SK-N-SH (cell line): Measurements from ENCODE around the gene ERMARD. TPM values are rescaled to one million over a fixed set of nuclear protein-coding genes. Genes with fewer than 3 reads are reported as not detected.
"Not testable (repeated sequence)": the region's sequence is repeated elsewhere in the genome, so short reads cannot be mapped to it uniquely, and the experiment has no call there.

ENCODE experiments used
- CTCF ChIA-PET: fragments of 300-600, 350-600 bp; formaldehyde crosslinking; extraction: SDS; loops from one replicate; lab custom pipeline; 2021; lab: Yijun Ruan, JAX
- POLR2A ChIA-PET: fragments of 350-600 bp; sonication (Branson Sonifier 250); formaldehyde crosslinking; extraction: SDS; loops from one replicate; lab custom pipeline; 2020; ENCODE audit warnings: antibody characterized with exemption, inconsistent platforms; lab: Yijun Ruan, JAX
- DNase-seq: peaks from one replicate; pipeline ENCODE4 v3.0.0; 2012
- H2AFZ ChIP-seq: fragments of 200-600 bp; sonication (generic); 2 replicates; pipeline ENCODE4 v1.8.1; 2016; ENCODE audit warnings: antibody characterized with exemption, mild to moderate bottlenecking, low read depth
- H3F3A ChIP-seq: fragments of 200-600 bp; sonication (generic); replicated peaks from 2 replicates; pipeline ENCODE3; 2016; ENCODE audit warnings: antibody characterized with exemption, mild to moderate bottlenecking; ENCODE audit not compliant: insufficient read depth
- H3K27ac ChIP-seq, 2 experiments: fragments of 200-500 bp in 1 of 2; fragments of 200-600 bp in 1 of 2; sonication (Bioruptor generic) in 1 of 2; sonication (generic), shearing (Covaris generic) in 1 of 2; 2 replicates each; pipeline versions ENCODE4 v1.5.1 to v1.6.1; 2014 to 2016; ENCODE audit warnings: low read depth in 2 of 2, inconsistent platforms in 1 of 2, low read length in 1 of 2, mild to moderate bottlenecking in 1 of 2, mixed read lengths in 1 of 2
- H3K27me3 ChIP-seq: fragments of 200-600 bp; sonication (generic), shearing (Covaris generic); 2 replicates; pipeline ENCODE4 v1.6.1; 2016; ENCODE audit warnings: mixed run types; ENCODE audit not compliant: insufficient read depth
- H3K36me3 ChIP-seq, 2 experiments: fragments of 200-500 bp in 1 of 2; fragments of 200-600 bp in 1 of 2; sonication (Bioruptor generic) in 1 of 2; sonication (generic) in 1 of 2; replicated peaks in 1 of 2; 2 replicates each; pipeline versions ENCODE3 to v1.5.1; 2014 to 2016; ENCODE audit warnings: low read length in 1 of 2, mild to moderate bottlenecking in 1 of 2; ENCODE audit not compliant: insufficient read depth in 2 of 2, control insufficient read depth in 1 of 2
- H3K4me1 ChIP-seq, 2 experiments: fragments of 200-500 bp in 1 of 2; fragments of 200-600 bp in 1 of 2; sonication (Bioruptor generic) in 1 of 2; sonication (generic), shearing (Covaris generic) in 1 of 2; 2 replicates each; pipeline versions ENCODE4 v1.5.1 to v1.6.1; 2014 to 2016; ENCODE audit warnings: low read depth in 1 of 2, low read length in 1 of 2, mixed run types in 1 of 2; ENCODE audit not compliant: insufficient read depth in 2 of 2, control insufficient read depth in 1 of 2
- H3K4me2 ChIP-seq: fragments of 200-600 bp; sonication (generic), shearing (Covaris generic); 2 replicates; pipeline ENCODE4 v1.6.1; 2017; ENCODE audit warnings: mixed run types
- H3K4me3 ChIP-seq, 2 experiments: fragments of 200-500 bp in 1 of 2; fragments of 200-600 bp in 1 of 2; sonication (Bioruptor generic) in 1 of 2; sonication (generic), shearing (Covaris generic) in 1 of 2; 2 replicates each; pipeline versions ENCODE4 v1.5.1 to v1.8.1; 2014 to 2016; ENCODE audit warnings: low read depth in 2 of 2, inconsistent platforms in 1 of 2, low read length in 1 of 2, mild to moderate bottlenecking in 1 of 2, mixed read lengths in 1 of 2, moderate library complexity in 1 of 2
- H3K79me2 ChIP-seq: fragments of 200-600 bp; sonication (generic); 2 replicates; pipeline ENCODE4 v1.8.1; 2017; ENCODE audit warnings: mild to moderate bottlenecking; ENCODE audit not compliant: insufficient read depth
- H3K9ac ChIP-seq: fragments of 200-600 bp; sonication (generic); 2 replicates; pipeline ENCODE4 v1.6.1; 2017; ENCODE audit warnings: mixed run types
- H3K9me2 ChIP-seq: fragments of 200-600 bp; sonication (generic); 2 replicates; pipeline ENCODE4 v1.6.1; 2017; ENCODE audit warnings: mixed run types
- H3K9me3 ChIP-seq: fragments of 200-600 bp; sonication (generic); 2 replicates; pipeline ENCODE4 v1.6.1; 2017; ENCODE audit warnings: mixed run types, mild to moderate bottlenecking, moderate library complexity
- H4K20me1 ChIP-seq: fragments of 200-600 bp; sonication (generic); 2 replicates; pipeline ENCODE4 v1.6.1; 2017; ENCODE audit warnings: mild to moderate bottlenecking, mixed run types; ENCODE audit not compliant: insufficient read depth
- EZH2phosphoT487 ChIP-seq: fragments of 200-600 bp; sonication (generic); IDR thresholded peaks from 2 replicates; pipeline ENCODE4 v1.6.1; 2017; ENCODE audit warnings: low read depth, mixed run types, mild to moderate bottlenecking, antibody characterized with exemption, moderate library complexity, borderline replicate concordance
- FOXJ3 ChIP-seq: sonication (generic); formaldehyde crosslinking; IDR thresholded peaks from 2 replicates; pipeline ENCODE4 v1.5.1; 2020; ENCODE audit warnings: mild to moderate bottlenecking, missing genetic modification reagents
- JUND ChIP-seq: IDR thresholded peaks from 2 replicates; pipeline ENCODE4 v1.4.0; 2012
- MXI1 ChIP-seq: IDR thresholded peaks from 2 replicates; pipeline ENCODE4 v1.6.1; 2012; ENCODE audit warnings: mild to moderate bottlenecking, low read depth, low read length, improper control_type of control experiment
- NFIC ChIP-seq: IDR thresholded peaks from 2 replicates; pipeline ENCODE4 v1.4.0; 2012; ENCODE audit warnings: borderline replicate concordance
- RAD21 ChIP-seq: IDR thresholded peaks from 2 replicates; pipeline ENCODE4 v1.6.1; 2012; ENCODE audit warnings: mild to moderate bottlenecking, low read length
- RXRA ChIP-seq: IDR thresholded peaks from 2 replicates; pipeline ENCODE4 v1.4.0; 2012; ENCODE audit warnings: low read depth, mild to moderate bottlenecking, borderline replicate concordance
- TAF1 ChIP-seq: IDR thresholded peaks from 2 replicates; pipeline ENCODE4 v1.6.1; 2012; ENCODE audit warnings: low read depth, mild to moderate bottlenecking, low read length, moderate library complexity, borderline replicate concordance
- WGBS: methylation state at CpG from one replicate; pipeline ENCODE4 v1.1.6; 2017; ENCODE audit warnings: low lambda C conversion rate; 5-methylcytosine and 5-hydroxymethylcytosine counted together
- polyA plus RNA-seq, 3 experiments: library from polyadenylated mRNA; depleted of rRNA; stranded (reverse); fragments of >200 nt; gene quantifications; 2 replicates each; pipeline ENCODE4 v1.2.3, GENCODE V29; 2012
- TF ChIP-seq, protein P1 (sequence below): fragments of 150-350 bp; IDR thresholded peaks from 2 replicates; pipeline ENCODE4 v1.6.1; 2016; ENCODE audit warnings: mild to moderate bottlenecking, low read depth, low read length
- TF ChIP-seq, protein P2 (sequence below): IDR thresholded peaks from 2 replicates; pipeline ENCODE4 v1.6.1; 2012; ENCODE audit warnings: mild to moderate bottlenecking, low read depth, low read length, moderate library complexity
- TF ChIP-seq, protein P3 (sequence below): IDR thresholded peaks from 2 replicates; pipeline ENCODE4; 2012
- TF ChIP-seq, protein P4 (sequence below): IDR thresholded peaks from 2 replicates; pipeline ENCODE4 v1.4.0; 2012; ENCODE audit warnings: low read depth, borderline replicate concordance

ERMARD gene
- polyA plus RNA-seq, 1 of the 3 experiments (the other 2 are of a cell fraction), result 43.2 TPM

DNA sequence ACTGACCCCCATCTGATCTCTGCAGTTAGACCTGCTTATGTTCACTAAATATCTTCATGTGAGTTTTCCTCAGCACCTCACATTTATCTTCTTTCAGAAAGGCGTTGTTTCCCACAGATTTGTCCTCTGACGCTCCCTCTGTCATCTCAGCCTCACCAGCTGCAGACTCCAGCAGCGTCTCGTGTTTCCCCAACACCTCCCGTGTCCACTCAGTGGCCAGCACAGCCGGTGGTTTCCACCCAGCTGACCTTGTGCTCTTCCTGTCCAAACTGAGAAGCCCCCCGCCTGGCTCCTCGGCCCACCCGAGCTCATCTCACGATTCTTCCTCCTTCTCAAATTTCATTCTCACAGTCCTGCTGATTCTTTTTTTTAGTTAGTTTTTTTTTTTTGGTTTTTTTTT lies 12.5 kb downstream of the ERMARD start:
- Histone ChIP-seq H3K4me1 (no peaks in the 10 kb centered on the region), H3K79me2 (no peaks in the 10 kb centered on the region), H3K27me3 (no peaks in the 10 kb centered on the region), H2AFZ (no peak overlapping the region), H3K4me2 (no peak overlapping the region), H3K27ac (no peak overlapping the region), H3K9ac (no peak overlapping the region), H3K9me3 (no peaks in the 10 kb centered on the region), H3K36me3 (peaks cover 41 to 50% of the 10 kb centered on the region in 2 experiments), H3F3A (no peaks in the 10 kb centered on the region), H3K9me2 (no peaks in the 10 kb centered on the region), H4K20me1 (no peaks in the 10 kb centered on the region), H3K4me3 (no peak overlapping the region)
- WGBS, result 95% methylated on average over 10 of the region's 10 CpGs
- TF ChIP-seq TAF1 (no peak), FOXJ3 (no peak), EZH2phosphoT487 (no peak), JUND (no peak), MXI1 (no peak), NFIC (no peak), RXRA (no peak), RAD21 (no peak)
- TF ChIP-seq, protein P1, sequence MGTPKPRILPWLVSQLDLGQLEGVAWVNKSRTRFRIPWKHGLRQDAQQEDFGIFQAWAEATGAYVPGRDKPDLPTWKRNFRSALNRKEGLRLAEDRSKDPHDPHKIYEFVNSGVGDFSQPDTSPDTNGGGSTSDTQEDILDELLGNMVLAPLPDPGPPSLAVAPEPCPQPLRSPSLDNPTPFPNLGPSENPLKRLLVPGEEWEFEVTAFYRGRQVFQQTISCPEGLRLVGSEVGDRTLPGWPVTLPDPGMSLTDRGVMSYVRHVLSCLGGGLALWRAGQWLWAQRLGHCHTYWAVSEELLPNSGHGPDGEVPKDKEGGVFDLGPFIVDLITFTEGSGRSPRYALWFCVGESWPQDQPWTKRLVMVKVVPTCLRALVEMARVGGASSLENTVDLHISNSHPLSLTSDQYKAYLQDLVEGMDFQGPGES, result no peak
- TF ChIP-seq, protein P2, sequence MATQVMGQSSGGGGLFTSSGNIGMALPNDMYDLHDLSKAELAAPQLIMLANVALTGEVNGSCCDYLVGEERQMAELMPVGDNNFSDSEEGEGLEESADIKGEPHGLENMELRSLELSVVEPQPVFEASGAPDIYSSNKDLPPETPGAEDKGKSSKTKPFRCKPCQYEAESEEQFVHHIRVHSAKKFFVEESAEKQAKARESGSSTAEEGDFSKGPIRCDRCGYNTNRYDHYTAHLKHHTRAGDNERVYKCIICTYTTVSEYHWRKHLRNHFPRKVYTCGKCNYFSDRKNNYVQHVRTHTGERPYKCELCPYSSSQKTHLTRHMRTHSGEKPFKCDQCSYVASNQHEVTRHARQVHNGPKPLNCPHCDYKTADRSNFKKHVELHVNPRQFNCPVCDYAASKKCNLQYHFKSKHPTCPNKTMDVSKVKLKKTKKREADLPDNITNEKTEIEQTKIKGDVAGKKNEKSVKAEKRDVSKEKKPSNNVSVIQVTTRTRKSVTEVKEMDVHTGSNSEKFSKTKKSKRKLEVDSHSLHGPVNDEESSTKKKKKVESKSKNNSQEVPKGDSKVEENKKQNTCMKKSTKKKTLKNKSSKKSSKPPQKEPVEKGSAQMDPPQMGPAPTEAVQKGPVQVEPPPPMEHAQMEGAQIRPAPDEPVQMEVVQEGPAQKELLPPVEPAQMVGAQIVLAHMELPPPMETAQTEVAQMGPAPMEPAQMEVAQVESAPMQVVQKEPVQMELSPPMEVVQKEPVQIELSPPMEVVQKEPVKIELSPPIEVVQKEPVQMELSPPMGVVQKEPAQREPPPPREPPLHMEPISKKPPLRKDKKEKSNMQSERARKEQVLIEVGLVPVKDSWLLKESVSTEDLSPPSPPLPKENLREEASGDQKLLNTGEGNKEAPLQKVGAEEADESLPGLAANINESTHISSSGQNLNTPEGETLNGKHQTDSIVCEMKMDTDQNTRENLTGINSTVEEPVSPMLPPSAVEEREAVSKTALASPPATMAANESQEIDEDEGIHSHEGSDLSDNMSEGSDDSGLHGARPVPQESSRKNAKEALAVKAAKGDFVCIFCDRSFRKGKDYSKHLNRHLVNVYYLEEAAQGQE, result no peak
- TF ChIP-seq, protein P3, sequence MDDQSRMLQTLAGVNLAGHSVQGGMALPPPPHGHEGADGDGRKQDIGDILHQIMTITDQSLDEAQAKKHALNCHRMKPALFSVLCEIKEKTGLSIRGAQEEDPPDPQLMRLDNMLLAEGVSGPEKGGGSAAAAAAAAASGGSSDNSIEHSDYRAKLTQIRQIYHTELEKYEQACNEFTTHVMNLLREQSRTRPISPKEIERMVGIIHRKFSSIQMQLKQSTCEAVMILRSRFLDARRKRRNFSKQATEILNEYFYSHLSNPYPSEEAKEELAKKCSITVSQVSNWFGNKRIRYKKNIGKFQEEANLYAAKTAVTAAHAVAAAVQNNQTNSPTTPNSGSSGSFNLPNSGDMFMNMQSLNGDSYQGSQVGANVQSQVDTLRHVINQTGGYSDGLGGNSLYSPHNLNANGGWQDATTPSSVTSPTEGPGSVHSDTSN, result no peak
- TF ChIP-seq, protein P4, sequence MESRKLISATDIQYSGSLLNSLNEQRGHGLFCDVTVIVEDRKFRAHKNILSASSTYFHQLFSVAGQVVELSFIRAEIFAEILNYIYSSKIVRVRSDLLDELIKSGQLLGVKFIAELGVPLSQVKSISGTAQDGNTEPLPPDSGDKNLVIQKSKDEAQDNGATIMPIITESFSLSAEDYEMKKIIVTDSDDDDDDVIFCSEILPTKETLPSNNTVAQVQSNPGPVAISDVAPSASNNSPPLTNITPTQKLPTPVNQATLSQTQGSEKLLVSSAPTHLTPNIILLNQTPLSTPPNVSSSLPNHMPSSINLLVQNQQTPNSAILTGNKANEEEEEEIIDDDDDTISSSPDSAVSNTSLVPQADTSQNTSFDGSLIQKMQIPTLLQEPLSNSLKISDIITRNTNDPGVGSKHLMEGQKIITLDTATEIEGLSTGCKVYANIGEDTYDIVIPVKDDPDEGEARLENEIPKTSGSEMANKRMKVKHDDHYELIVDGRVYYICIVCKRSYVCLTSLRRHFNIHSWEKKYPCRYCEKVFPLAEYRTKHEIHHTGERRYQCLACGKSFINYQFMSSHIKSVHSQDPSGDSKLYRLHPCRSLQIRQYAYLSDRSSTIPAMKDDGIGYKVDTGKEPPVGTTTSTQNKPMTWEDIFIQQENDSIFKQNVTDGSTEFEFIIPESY, result no peak
- ChIA-PET POLR2A (interaction anchor here (0.6 kb wide), 1 partner anchor 617 kb away, joined by 3 read pairs; no protein-coding TSS in a partner anchor), CTCF (no interaction called here)
- DNase-seq, result no peak

DNA sequence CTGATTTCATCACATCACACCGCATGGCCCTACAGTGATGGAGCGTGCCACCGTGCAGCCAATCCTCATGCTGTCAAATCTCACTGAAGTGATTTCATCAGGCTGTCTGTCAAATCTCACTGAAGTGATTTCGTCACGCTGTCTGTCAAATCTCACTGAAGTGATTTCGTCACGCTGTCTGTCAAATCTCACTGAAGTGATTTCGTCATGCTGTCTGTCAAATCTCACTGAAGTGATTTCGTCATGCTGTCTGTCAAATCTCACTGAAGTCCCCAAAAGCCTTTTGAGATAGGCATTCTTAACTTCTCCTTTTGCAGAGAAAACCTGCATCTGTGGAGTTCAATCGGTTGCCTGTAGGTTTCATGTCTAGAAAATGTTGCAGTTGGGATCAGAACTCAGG lies 14.4 kb downstream of the ERMARD start:
- H3K36me3 ChIP-seq, result peaks cover 49 to 52% of the 10 kb centered on the region in 2 experiments
- not testable (repeated sequence) for H2AFZ ChIP-seq, H4K20me1 ChIP-seq, H3K4me1 ChIP-seq, H3F3A ChIP-seq, H3K9me3 ChIP-seq, H3K4me2 ChIP-seq, DNase-seq, H3K27me3 ChIP-seq, H3K9ac ChIP-seq, H3K27ac ChIP-seq, H3K4me3 ChIP-seq, H3K79me2 ChIP-seq, H3K9me2 ChIP-seq
- CTCF ChIA-PET, result interaction anchor here (1.0 to 1.2 kb wide), 3 partner anchors 9 to 66 kb away, joined by 3 to 4 read pairs (median 3); no protein-coding TSS in a partner anchor
- WGBS, result 90% methylated on average over 10 of the region's 10 CpGs
- POLR2A ChIA-PET, result interaction anchor here (0.6 kb wide), 1 partner anchor 767 kb away, joined by 3 read pairs; no protein-coding TSS in a partner anchor
